Body of pancreas (tissue), 4 donors: Measurements from ENCODE around the gene ATP5PB. TPM values are rescaled to one million over a fixed set of nuclear protein-coding genes. Genes with fewer than 3 reads are reported as not detected.

ENCODE experiments used
- ATAC-seq: fragments of 150-250 bp; one replicate; pipeline ENCODE4 v1.9.1; 2016
- DNase-seq, 4 donors: peaks; one replicate each; pipeline ENCODE4 v3.0.0-alpha.2; 2019
- H3K27ac ChIP-seq, 4 donors: fragments of 200-600 bp; sonication (generic); 1 replicate in 3 of 4; 2 replicates in 1 of 4; pipeline versions ENCODE4 v1.5.1 to v1.6.1; 2016 to 2019; ENCODE audit warnings: mild to moderate bottlenecking in 1 of 4, mixed read lengths in 1 of 4, moderate library complexity in 1 of 4
- H3K27me3 ChIP-seq, 2 donors: fragments of 200-600 bp; sonication (generic); one replicate each; pipeline ENCODE4 v1.6.0; 2016; ENCODE audit warnings: mild to moderate bottlenecking in 1 of 2
- H3K36me3 ChIP-seq, 2 donors: fragments of 200-600 bp; sonication (generic); replicated peaks in 1 of 2; 2 replicates each; pipeline ENCODE4 v1.5.1; 2016; ENCODE audit warnings: low read depth in 2 of 2; ENCODE audit not compliant: insufficient read depth in 1 of 2
- H3K4me1 ChIP-seq: fragments of 200-600 bp; sonication (generic); one replicate; pipeline ENCODE4 v1.6.0; 2016
- H3K4me3 ChIP-seq, 2 donors: fragments of 200-600 bp; sonication (generic); 1 replicate in 1 of 2; 2 replicates in 1 of 2; pipeline ENCODE4 v1.5.1; 2016 to 2019
- H3K9me3 ChIP-seq, 3 donors: fragments of 200-600 bp; sonication (generic); 1 replicate in 2 of 3; 2 replicates in 1 of 3; pipeline ENCODE4 v1.5.1; 2016
- CTCF ChIP-seq, 7 experiments: fragments of 450-650 bp in 4 of 7; fragments of 200-600 bp in 3 of 7; sonication (generic) in 3 of 7; IDR thresholded peaks; one replicate each; pipeline ENCODE4 v1.5.1; 2016 to 2019; ENCODE audit warnings: antibody characterized with exemption in 7 of 7
- POLR2A ChIP-seq, 3 donors: fragments of 450-650 bp; IDR thresholded peaks; one replicate each; pipeline ENCODE4 v1.6.1; 2016; ENCODE audit warnings: antibody characterized with exemption in 3 of 3, mild to moderate bottlenecking in 2 of 3
- WGBS, 2 donors: methylation state at CpG; one replicate each; pipeline ENCODE4 v1.1.5; 2017; 5-methylcytosine and 5-hydroxymethylcytosine counted together
- intact Hi-C: fragments of 100-400 bp; cut with DNase I; formaldehyde crosslinking; loops from one replicate; pipeline ENCODE4 v1.15.1; 2023
- total RNA-seq, 2 donors: library from RNA; depleted of rRNA; stranded (reverse); fragments of >200 nt; gene quantifications; one replicate each; pipeline ENCODE4 v1.1.0, GENCODE V29; 2016

Gene ATP5PB
- total RNA-seq, 2 donors from 2014 or later, result 55.0 to 91.0 TPM

- Histone ChIP-seq H3K27me3 (no peaks in the 10 kb centered on the region), H3K4me3 (no peak within 1 kb of the TSS), H3K36me3 (no peaks in the 10 kb centered on the region), H3K4me1 (peaks cover 14% of the 10 kb centered on the region), H3K9me3 (no peaks in the 10 kb centered on the region), H3K27ac (peak within 1 kb of the TSS in 1 of 4 donors; percentile 40)
- TF ChIP-seq POLR2A (IDR thresholded peaks at IDR 0.05), result peak in 1 of 3 donors; percentile 53
- no peak for TF ChIP-seq CTCF (IDR thresholded peaks at IDR 0.05)
- peak in 1 of 4 donors; percentile 55 for DNase-seq
- ATAC-seq, result no peak
- WGBS, 2 donors, result 50% methylated on average over 4 of the region's 4 CpGs
- intact Hi-C loops, result loop anchor here (10.0 kb wide), 1 partner anchor 271 kb away; no protein-coding TSS in a partner anchor
These were observed 54.4 kb downstream of the ATP5PB start, which contains the start of the genes ADORA3 and TMIGD3 for GRCh38 chr1:111503585-111504060. ADORA3 (minus strand) TSS chr1:111503633; CDS start chr1:111503354, 279 bp downstream. TMIGD3 (minus strand) TSS chr1:111503633; CDS start chr1:111503354, 279 bp downstream.

- ATAC-seq, result no peak
- Histone ChIP-seq H3K36me3 (no peaks in the 10 kb centered on the region), H3K27ac (peak overlapping the region in 1 of 4 donors; percentile 40), H3K4me3 (no peak overlapping the region), H3K27me3 (no peaks in the 10 kb centered on the region), H3K4me1 (peaks cover 19% of the 10 kb centered on the region), H3K9me3 (no peaks in the 10 kb centered on the region)
- DNase-seq, result no peak
- intact Hi-C loops, result loop anchor here (10.0 kb wide), 1 partner anchor 271 kb away; no protein-coding TSS in a partner anchor
- 46 to 54% methylated on average over 6 of the region's 6 CpGs for WGBS, 2 donors
- TF ChIP-seq POLR2A (IDR thresholded peaks at IDR 0.05), result no peak
- no peak for TF ChIP-seq CTCF (IDR thresholded peaks at IDR 0.05)
These were observed 54.8 kb downstream of the ATP5PB start for GRCh38 chr1:111504097-111504496.

- 69 to 83% methylated on average over 6 of the region's 6 CpGs for WGBS, 2 donors
- Histone ChIP-seq H3K27me3 (no peaks in the 10 kb centered on the region), H3K9me3 (no peaks in the 10 kb centered on the region), H3K27ac (peak overlapping the region in 1 of 4 donors; percentile 68), H3K4me1 (peaks cover 22% of the 10 kb centered on the region), H3K36me3 (no peaks in the 10 kb centered on the region), H3K4me3 (no peak overlapping the region)
- DNase-seq (peak in 1 of 4 donors; percentile 62), ATAC-seq (no peak)
- TF ChIP-seq CTCF (IDR thresholded peaks at IDR 0.05) (no peak), POLR2A (IDR thresholded peaks at IDR 0.05) (peak in 1 of 3 donors; percentile 25)
- intact Hi-C loops, result loop anchor here (10.0 kb wide), 1 partner anchor 269 kb away; no protein-coding TSS in a partner anchor
These were observed 56.4 kb downstream of the ATP5PB start for GRCh38 chr1:111505641-111506119.

GRCh38 chr1:111506561-111506960, 57.3 kb downstream of the ATP5PB start:
- DNase-seq, result no peak
- no peaks in the 10 kb centered on the region for H3K9me3 ChIP-seq
- H3K27ac ChIP-seq, result peak overlapping the region in 1 of 4 donors; percentile 68
- H3K4me3 ChIP-seq, result no peak overlapping the region
- TF ChIP-seq CTCF (IDR thresholded peaks at IDR 0.05) (no peak), POLR2A (IDR thresholded peaks at IDR 0.05) (no peak)
- intact Hi-C loops, result loop anchor here (10.0 kb wide), 1 partner anchor 268 kb away; no protein-coding TSS in a partner anchor
- peaks cover 22% of the 10 kb centered on the region for H3K4me1 ChIP-seq
- no peak for ATAC-seq
- 46 to 47% methylated on average over 2 of the region's 2 CpGs for WGBS, 2 donors
- no peaks in the 10 kb centered on the region for H3K36me3 ChIP-seq
- no peaks in the 10 kb centered on the region for H3K27me3 ChIP-seq
